Measurements from ENCODE around the gene TTF1.

TTF1 gene

DNA sequence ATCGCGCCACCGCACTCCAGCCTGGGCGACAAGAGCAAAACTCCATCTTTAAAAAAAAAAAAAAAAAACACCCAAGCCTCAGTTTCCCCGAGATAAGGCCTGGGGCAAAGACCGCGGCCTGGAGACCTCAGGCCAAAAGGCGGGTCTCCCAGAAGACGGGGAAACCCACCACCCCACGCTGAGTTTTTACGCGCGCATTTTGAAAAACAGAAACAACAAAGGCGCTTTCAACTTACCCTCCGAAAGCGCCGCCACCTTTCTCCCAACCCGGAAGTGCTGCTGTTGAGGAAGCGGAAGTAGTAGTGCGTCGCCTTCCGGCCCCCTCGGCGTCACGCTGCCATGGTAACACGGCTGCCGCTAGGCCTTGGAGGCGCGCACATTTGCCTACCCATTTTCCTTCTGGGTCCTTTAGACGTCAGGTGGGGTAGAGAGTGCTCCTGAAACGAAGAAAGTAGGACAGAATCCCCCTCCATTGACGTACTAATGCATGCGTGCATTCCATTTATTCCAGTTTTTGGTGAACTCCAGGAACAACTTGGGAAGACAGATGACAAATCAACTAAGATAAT is at the start of gene TTF1:
Gene TTF1, minus strand, starts transcription at position 287 of the 569 bp plus-strand sequence. CDS start 4,019 bp downstream, outside the sequence.
- peak within 1 kb of the TSS; percentile 71 for H3K4me3 ChIP-seq (ENCODE audit: low read length)
- peak within 1 kb of the TSS; percentile 80 for H3K9ac ChIP-seq (ENCODE audit: low read length)
- H3K4me1 ChIP-seq (ENCODE audit: control insufficient read depth, low read depth, low read length) = peaks cover 5% of the 10 kb centered on the region
- H3K9me3 ChIP-seq (ENCODE audit: control insufficient read depth, low read depth, low read length) = no peaks in the 10 kb centered on the region
- H3K36me3 ChIP-seq (ENCODE audit: control insufficient read depth, low read depth, low read length) = peaks cover 15% of the 10 kb centered on the region
- H3K27ac ChIP-seq (ENCODE audit: low read length) = no peak within 1 kb of the TSS
- H3K27me3 ChIP-seq (ENCODE audit: control insufficient read depth, insufficient read depth, low read length) = peaks cover 38% of the 10 kb centered on the region

GRCh38 chr9:132456241-132456640 is 49.6 kb upstream of the TTF1 start:
- H3K27me3 ChIP-seq (ENCODE audit: control insufficient read depth, insufficient read depth, low read length) = no peaks in the 10 kb centered on the region

DNA sequence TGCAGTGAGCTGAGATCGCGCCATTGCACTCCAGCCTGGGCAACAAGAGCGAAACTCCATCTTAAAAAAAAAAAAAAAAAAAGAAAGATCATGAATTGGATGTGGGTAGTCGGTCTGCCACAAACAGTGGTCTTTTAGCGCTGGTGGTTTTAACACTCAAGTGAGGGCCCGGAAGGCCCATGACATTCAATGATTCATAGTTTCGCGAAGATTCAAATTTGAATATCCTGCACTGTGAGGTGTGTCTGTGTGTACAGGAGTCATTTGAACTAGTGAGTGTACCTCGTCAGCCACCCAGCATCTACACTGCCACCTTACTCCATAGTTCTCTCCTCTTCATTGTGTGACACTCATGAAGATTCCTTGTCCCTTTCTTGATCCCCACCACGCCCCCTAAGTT is 44.6 kb upstream of the TTF1 start:
- peaks cover 13% of the 10 kb centered on the region for H3K27me3 ChIP-seq (ENCODE audit: control insufficient read depth, insufficient read depth, low read length)
- H3K9me3 ChIP-seq (ENCODE audit: control insufficient read depth, low read depth, low read length) = no peaks in the 10 kb centered on the region
- H3K4me3 ChIP-seq (ENCODE audit: low read length) = no peak overlapping the region
- no peak overlapping the region for H3K9ac ChIP-seq (ENCODE audit: low read length)
- no peaks in the 10 kb centered on the region for H3K4me1 ChIP-seq (ENCODE audit: control insufficient read depth, low read depth, low read length)
- no peak overlapping the region for H3K27ac ChIP-seq (ENCODE audit: low read length)
- H3K36me3 ChIP-seq (ENCODE audit: control insufficient read depth, low read depth, low read length) = no peaks in the 10 kb centered on the region

More at GRCh38 chr9:132456241-132456640, 49.6 kb upstream of the TTF1 start:
- Histone ChIP-seq H3K9me3 (ENCODE audit: control insufficient read depth, low read depth, low read length) (no peaks in the 10 kb centered on the region), H3K9ac (ENCODE audit: low read length) (no peak overlapping the region), H3K4me1 (ENCODE audit: control insufficient read depth, low read depth, low read length) (peaks cover 4% of the 10 kb centered on the region), H3K36me3 (ENCODE audit: control insufficient read depth, low read depth, low read length) (no peaks in the 10 kb centered on the region), H3K4me3 (ENCODE audit: low read length) (no peak overlapping the region), H3K27ac (ENCODE audit: low read length) (no peak overlapping the region)

- H3K9me3 ChIP-seq (ENCODE audit: control insufficient read depth, low read depth, low read length) = no peaks in the 10 kb centered on the region
- H3K9ac ChIP-seq (ENCODE audit: low read length) = no peak overlapping the region
- no peaks in the 10 kb centered on the region for H3K4me1 ChIP-seq (ENCODE audit: control insufficient read depth, low read depth, low read length)
- H3K36me3 ChIP-seq (ENCODE audit: control insufficient read depth, low read depth, low read length) = no peaks in the 10 kb centered on the region
- no peak overlapping the region for H3K4me3 ChIP-seq (ENCODE audit: low read length)
- H3K27me3 ChIP-seq (ENCODE audit: control insufficient read depth, insufficient read depth, low read length) = peaks cover 13% of the 10 kb centered on the region
- H3K27ac ChIP-seq (ENCODE audit: low read length) = no peak overlapping the region
These were observed 41.3 kb upstream of the TTF1 start for GRCh38 chr9:132447902-132448301.

DNA sequence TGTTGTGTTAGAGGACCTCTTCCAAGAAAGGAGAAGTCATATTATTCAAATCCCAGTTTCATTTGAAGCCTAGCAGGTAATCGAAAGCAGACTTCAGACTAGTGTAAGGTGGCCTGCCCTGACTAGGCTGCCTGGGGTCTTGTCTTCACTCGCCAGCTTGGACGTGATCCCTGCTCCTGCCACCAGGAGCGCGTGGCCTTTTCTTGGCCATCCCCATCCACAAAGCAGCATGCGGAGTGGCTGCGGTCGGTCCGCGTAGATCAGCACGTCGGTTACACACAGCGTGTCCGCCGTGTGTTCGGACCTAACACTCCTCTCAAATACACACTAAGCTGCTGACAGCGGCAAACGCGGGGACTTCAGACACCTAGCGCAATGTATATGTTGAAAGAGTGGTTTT is 40.7 kb upstream of the TTF1 start:
- H3K4me3 ChIP-seq (ENCODE audit: low read length) = no peak overlapping the region
- H3K27ac ChIP-seq (ENCODE audit: low read length) = no peak overlapping the region
- peaks cover 13% of the 10 kb centered on the region for H3K27me3 ChIP-seq (ENCODE audit: control insufficient read depth, insufficient read depth, low read length)
- no peaks in the 10 kb centered on the region for H3K9me3 ChIP-seq (ENCODE audit: control insufficient read depth, low read depth, low read length)
- no peak overlapping the region for H3K9ac ChIP-seq (ENCODE audit: low read length)
- H3K36me3 ChIP-seq (ENCODE audit: control insufficient read depth, low read depth, low read length) = no peaks in the 10 kb centered on the region
- H3K4me1 ChIP-seq (ENCODE audit: control insufficient read depth, low read depth, low read length) = no peaks in the 10 kb centered on the region

DNA sequence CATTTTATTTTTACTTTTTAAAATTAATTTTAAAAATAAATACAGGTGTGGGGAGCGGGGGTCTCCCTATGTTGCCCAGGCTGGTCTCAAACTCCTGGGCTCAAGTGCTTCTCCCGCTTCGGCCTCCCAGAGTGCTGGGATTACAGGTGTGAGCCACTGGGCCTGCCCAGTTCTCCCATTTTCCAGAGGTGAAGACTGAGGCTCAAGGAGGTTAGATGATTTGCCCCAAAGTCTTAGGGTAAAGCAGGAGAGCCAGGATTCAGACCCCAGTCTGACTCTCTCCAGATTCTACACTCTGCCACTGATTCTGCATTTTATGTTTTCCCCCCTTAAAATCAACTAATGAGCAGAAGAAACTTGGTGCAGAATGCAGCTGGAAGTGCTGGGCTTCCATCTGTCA is 40.2 kb upstream of the TTF1 start:
- Histone ChIP-seq H3K27ac (ENCODE audit: low read length) (no peak overlapping the region), H3K9me3 (ENCODE audit: control insufficient read depth, low read depth, low read length) (no peaks in the 10 kb centered on the region), H3K27me3 (ENCODE audit: control insufficient read depth, insufficient read depth, low read length) (peaks cover 13% of the 10 kb centered on the region), H3K36me3 (ENCODE audit: control insufficient read depth, low read depth, low read length) (no peaks in the 10 kb centered on the region), H3K4me1 (ENCODE audit: control insufficient read depth, low read depth, low read length) (no peaks in the 10 kb centered on the region), H3K9ac (ENCODE audit: low read length) (no peak overlapping the region), H3K4me3 (ENCODE audit: low read length) (no peak overlapping the region)

DNA sequence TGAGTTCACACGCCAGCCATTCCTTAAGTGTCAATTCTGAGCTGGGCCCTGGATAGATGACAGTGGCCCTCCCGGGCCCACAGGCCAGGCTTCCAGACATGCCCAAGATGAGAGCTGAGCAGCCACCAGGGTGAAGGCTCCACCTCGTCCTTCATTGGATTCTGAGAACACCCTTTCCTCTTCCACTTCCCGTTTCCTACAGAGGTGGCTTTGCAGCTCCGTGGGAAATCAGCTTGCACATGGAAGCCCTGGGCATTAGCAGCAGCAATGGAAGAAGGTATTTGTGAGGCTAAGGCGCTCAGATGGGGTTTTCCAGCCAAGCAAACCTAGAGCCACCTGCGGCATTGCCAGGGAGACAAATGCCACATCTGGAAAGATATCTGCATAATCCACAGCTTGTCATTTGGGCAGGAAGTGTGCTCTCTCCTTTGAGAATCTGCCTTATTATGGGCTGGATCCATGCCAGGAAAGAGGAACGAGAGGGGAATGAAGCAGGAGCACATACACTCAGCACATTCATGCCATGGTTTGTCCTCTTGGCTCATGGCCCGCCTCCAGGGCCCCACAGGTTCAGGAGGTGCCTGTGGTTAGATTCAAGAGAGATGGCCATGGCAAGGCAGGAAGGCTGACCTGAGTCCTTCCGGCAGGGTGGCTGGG is 37.4 kb upstream of the TTF1 start:
- Histone ChIP-seq H3K9ac (ENCODE audit: low read length) (no peak overlapping the region), H3K4me3 (ENCODE audit: low read length) (no peak overlapping the region), H3K27me3 (ENCODE audit: control insufficient read depth, insufficient read depth, low read length) (peaks cover 13% of the 10 kb centered on the region), H3K36me3 (ENCODE audit: control insufficient read depth, low read depth, low read length) (no peaks in the 10 kb centered on the region), H3K4me1 (ENCODE audit: control insufficient read depth, low read depth, low read length) (peaks cover 13% of the 10 kb centered on the region), H3K9me3 (ENCODE audit: control insufficient read depth, low read depth, low read length) (no peaks in the 10 kb centered on the region), H3K27ac (ENCODE audit: low read length) (no peak overlapping the region)

- Histone ChIP-seq H3K4me3 (ENCODE audit: low read length) (no peak overlapping the region), H3K9me3 (ENCODE audit: control insufficient read depth, low read depth, low read length) (no peaks in the 10 kb centered on the region), H3K36me3 (ENCODE audit: control insufficient read depth, low read depth, low read length) (no peaks in the 10 kb centered on the region), H3K27ac (ENCODE audit: low read length) (no peak overlapping the region), H3K27me3 (ENCODE audit: control insufficient read depth, insufficient read depth, low read length) (no peaks in the 10 kb centered on the region), H3K4me1 (ENCODE audit: control insufficient read depth, low read depth, low read length) (peaks cover 13% of the 10 kb centered on the region), H3K9ac (ENCODE audit: low read length) (no peak overlapping the region)
These were observed 34.8 kb upstream of the TTF1 start for GRCh38 chr9:132441404-132441803.

DNA sequence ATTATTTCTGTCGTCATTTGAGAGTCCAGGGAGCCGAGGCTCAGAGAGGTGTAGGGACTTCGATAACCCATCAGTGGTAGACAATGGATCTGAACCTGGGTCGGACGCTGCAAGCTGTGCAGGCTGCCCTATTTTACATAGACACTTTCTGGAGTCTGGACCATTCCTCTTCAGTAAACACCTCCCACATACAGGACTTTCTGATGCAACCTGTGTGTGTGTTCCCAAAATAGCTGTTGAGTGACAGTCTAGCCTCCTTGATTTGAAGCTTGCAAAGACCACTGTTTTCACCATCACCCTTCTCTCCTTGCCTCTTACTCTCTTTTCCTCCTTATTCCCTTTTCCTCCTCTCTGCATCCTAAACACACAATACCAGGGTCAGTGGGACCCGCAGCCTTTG is 34.1 kb upstream of the TTF1 start:
- Histone ChIP-seq H3K36me3 (ENCODE audit: control insufficient read depth, low read depth, low read length) (no peaks in the 10 kb centered on the region), H3K9me3 (ENCODE audit: control insufficient read depth, low read depth, low read length) (no peaks in the 10 kb centered on the region), H3K27ac (ENCODE audit: low read length) (no peak overlapping the region), H3K4me3 (ENCODE audit: low read length) (no peak overlapping the region), H3K27me3 (ENCODE audit: control insufficient read depth, insufficient read depth, low read length) (no peaks in the 10 kb centered on the region), H3K4me1 (ENCODE audit: control insufficient read depth, low read depth, low read length) (peaks cover 13% of the 10 kb centered on the region), H3K9ac (ENCODE audit: low read length) (no peak overlapping the region)

DNA sequence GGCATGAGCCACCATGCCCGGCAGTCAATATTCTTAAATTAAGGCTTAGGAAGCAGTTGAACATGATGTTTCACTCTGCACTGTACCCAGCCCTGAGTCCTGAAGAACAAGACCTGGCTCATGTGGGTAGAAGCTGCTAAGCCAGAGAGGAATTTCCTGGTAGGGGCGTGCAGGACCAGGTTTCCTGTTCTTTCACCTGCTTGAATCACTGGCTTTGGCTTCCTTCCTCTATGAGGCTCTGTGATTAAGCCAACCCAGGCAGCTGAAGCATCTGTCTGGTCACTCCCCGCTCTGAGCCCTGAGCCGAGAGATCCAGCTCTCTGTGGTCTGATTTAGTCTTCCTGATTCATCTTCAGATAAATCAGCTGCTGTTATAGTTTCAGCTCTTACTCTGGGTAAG is 32.5 kb upstream of the TTF1 start:
- H3K36me3 ChIP-seq (ENCODE audit: control insufficient read depth, low read depth, low read length) = no peaks in the 10 kb centered on the region
- H3K27me3 ChIP-seq (ENCODE audit: control insufficient read depth, insufficient read depth, low read length) = no peaks in the 10 kb centered on the region
- peaks cover 25% of the 10 kb centered on the region for H3K4me1 ChIP-seq (ENCODE audit: control insufficient read depth, low read depth, low read length)
- no peak overlapping the region for H3K9ac ChIP-seq (ENCODE audit: low read length)
- no peaks in the 10 kb centered on the region for H3K9me3 ChIP-seq (ENCODE audit: control insufficient read depth, low read depth, low read length)
- no peak overlapping the region for H3K4me3 ChIP-seq (ENCODE audit: low read length)
- H3K27ac ChIP-seq (ENCODE audit: low read length) = no peak overlapping the region

DNA sequence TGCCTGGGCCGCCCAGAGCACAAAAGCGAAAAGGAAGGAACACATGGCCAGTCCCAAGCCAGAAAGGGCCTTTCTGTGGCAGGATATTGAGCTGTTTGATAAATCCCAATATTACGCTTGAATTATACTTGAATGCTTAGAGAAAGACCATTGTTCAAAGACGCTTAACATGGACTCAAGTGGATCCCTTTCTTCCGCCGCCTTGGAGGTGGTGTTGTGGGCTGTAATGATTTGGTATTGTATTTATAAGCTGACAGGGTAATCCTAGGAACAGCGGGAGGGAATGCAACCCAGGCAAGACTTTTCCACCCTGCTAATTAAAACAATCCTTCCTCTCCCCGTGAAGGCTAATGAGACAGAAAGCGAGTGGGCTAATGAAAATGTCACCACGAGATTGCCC is 28.2 kb upstream of the TTF1 start:
- Histone ChIP-seq H3K9me3 (ENCODE audit: control insufficient read depth, low read depth, low read length) (no peaks in the 10 kb centered on the region), H3K9ac (ENCODE audit: low read length) (no peak overlapping the region), H3K27me3 (ENCODE audit: control insufficient read depth, insufficient read depth, low read length) (no peaks in the 10 kb centered on the region), H3K36me3 (ENCODE audit: control insufficient read depth, low read depth, low read length) (no peaks in the 10 kb centered on the region), H3K27ac (ENCODE audit: low read length) (no peak overlapping the region), H3K4me1 (ENCODE audit: control insufficient read depth, low read depth, low read length) (peaks cover 12% of the 10 kb centered on the region), H3K4me3 (ENCODE audit: low read length) (no peak overlapping the region)

- no peaks in the 10 kb centered on the region for H3K9me3 ChIP-seq (ENCODE audit: control insufficient read depth, low read depth, low read length)
- peaks cover 23% of the 10 kb centered on the region for H3K4me1 ChIP-seq (ENCODE audit: control insufficient read depth, low read depth, low read length)
- H3K27me3 ChIP-seq (ENCODE audit: control insufficient read depth, insufficient read depth, low read length) = peaks cover 2% of the 10 kb centered on the region
- H3K36me3 ChIP-seq (ENCODE audit: control insufficient read depth, low read depth, low read length) = no peaks in the 10 kb centered on the region
- no peak overlapping the region for H3K4me3 ChIP-seq (ENCODE audit: low read length)
- H3K27ac ChIP-seq (ENCODE audit: low read length) = no peak overlapping the region
- no peak overlapping the region for H3K9ac ChIP-seq (ENCODE audit: low read length)
These were observed 24.4 kb upstream of the TTF1 start for GRCh38 chr9:132430998-132431397.
